Measurements from ENCODE around the gene CLASP1.

DNA sequence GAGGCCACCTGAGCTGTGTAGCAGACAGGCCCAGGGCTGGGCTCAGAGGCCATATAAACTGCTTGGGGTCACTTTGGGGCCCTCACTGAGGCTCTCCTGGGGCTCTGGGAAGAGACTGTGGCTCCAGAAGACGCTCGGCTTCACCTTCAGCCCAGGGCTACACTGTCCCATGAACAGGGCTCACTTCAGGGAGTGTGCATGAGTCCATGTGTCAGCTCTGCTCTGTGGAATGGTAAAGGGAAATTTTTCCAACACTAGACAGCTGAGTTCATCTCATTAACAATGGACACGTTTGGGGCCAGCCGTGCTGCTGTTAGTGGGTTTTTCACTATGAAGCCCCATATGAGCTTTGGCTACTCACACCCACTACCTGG, 298.9 kb downstream of the CLASP1 start:
- TF ChIP-seq, protein P1, sequence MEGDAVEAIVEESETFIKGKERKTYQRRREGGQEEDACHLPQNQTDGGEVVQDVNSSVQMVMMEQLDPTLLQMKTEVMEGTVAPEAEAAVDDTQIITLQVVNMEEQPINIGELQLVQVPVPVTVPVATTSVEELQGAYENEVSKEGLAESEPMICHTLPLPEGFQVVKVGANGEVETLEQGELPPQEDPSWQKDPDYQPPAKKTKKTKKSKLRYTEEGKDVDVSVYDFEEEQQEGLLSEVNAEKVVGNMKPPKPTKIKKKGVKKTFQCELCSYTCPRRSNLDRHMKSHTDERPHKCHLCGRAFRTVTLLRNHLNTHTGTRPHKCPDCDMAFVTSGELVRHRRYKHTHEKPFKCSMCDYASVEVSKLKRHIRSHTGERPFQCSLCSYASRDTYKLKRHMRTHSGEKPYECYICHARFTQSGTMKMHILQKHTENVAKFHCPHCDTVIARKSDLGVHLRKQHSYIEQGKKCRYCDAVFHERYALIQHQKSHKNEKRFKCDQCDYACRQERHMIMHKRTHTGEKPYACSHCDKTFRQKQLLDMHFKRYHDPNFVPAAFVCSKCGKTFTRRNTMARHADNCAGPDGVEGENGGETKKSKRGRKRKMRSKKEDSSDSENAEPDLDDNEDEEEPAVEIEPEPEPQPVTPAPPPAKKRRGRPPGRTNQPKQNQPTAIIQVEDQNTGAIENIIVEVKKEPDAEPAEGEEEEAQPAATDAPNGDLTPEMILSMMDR (conservative IDR thresholded peaks at IDR 0.05; ENCODE audit: low read length) = no peak
- TF ChIP-seq EZH2phosphoT487 (IDR thresholded peaks at IDR 0.05; ENCODE audit: borderline replicate concordance, low read depth, low read length) = no peak
